Metanephros (tissue), 1 donor: Measurements from ENCODE around the gene SRGAP2. TPM values are rescaled to one million over a fixed set of nuclear protein-coding genes. Genes with fewer than 3 reads are reported as not detected.

Experiments
- total RNA-seq: library from RNA; depleted of rRNA; stranded (reverse); fragments of >200 nt; gene quantifications from one replicate; pipeline ENCODE4 v1.2.3, GENCODE V29; 2014

SRGAP2 gene
- total RNA-seq: 110 TPM

GRCh38 chr1:206203364-206204158 is at the start of gene SRGAP2:
TSS of gene SRGAP2 (plus strand) at chr1:206203541. CDS start at chr1:206205971, 2,430 bp downstream.

GRCh38 chr1:206202789-206203363 is 465 bp upstream of the SRGAP2 start, which contains the start of gene FAM72A:
TSS of gene FAM72A (minus strand) at chr1:206202839. CDS start at chr1:206202025, 814 bp downstream.

Other genes starting within 250 kb of the SRGAP2 start
- gene RAB7B, start 200.1 kb upstream of the SRGAP2 start, total RNA-seq: 3.6 TPM
- 0.88 TPM for gene CTSE, start 179.6 kb upstream of the SRGAP2 start, total RNA-seq
- 1.1 TPM for gene RHEX, start 150.4 kb upstream of the SRGAP2 start, total RNA-seq
- 0.53 TPM for gene AVPR1B, start 86.2 kb upstream of the SRGAP2 start, total RNA-seq
- gene FAM72A, start 702 bp upstream of the SRGAP2 start, total RNA-seq: 3.2 TPM